HG03378 (cell line): ENCODE data around the gene PRKCZ.

Experiments
- ATAC-seq: cut with Tn5 transposase; IDR thresholded peaks from one replicate; pipeline ENCODE4 v1.9.1; 2021; ENCODE audit warnings: mild to moderate bottlenecking, moderate library complexity; ENCODE audit not compliant: unreplicated experiment

PRKCZ gene

GRCh38 chr1:2044510-2045319 lies 5.5 kb upstream of the PRKCZ start:
- ATAC-seq, result no peak

DNA sequence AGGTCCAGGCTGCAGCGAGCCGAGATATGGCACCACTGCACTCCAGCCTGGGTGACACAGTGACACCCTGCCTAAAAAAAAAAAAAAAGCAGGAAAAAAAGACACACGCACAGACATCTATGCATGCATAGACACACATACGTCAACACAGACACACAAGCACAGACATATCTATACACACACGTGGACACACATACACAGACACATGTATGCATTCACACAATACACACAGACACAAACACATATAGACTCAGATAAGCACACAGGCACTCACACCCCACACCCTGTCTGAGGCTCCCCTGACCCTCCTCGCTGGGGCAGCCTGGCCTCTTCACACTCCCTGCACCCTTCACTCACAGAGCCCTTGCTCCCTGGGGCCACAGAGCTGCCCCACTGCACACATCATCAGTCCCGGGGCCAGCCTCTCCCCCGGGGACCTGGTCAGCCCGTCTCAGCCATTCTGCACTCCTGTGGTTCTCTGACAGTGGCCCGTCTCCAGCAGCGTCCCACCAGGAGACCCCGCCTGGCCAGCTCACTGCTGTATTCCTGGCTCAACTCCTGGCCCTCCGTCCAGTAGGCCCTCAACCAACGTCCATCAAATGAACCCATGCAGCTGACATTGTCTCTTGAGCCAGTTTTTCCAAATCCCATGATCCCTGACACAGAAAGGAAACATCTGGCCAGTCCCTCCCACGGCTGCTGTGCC lies 4.6 kb upstream of the PRKCZ start:
- ATAC-seq, result no peak

DNA sequence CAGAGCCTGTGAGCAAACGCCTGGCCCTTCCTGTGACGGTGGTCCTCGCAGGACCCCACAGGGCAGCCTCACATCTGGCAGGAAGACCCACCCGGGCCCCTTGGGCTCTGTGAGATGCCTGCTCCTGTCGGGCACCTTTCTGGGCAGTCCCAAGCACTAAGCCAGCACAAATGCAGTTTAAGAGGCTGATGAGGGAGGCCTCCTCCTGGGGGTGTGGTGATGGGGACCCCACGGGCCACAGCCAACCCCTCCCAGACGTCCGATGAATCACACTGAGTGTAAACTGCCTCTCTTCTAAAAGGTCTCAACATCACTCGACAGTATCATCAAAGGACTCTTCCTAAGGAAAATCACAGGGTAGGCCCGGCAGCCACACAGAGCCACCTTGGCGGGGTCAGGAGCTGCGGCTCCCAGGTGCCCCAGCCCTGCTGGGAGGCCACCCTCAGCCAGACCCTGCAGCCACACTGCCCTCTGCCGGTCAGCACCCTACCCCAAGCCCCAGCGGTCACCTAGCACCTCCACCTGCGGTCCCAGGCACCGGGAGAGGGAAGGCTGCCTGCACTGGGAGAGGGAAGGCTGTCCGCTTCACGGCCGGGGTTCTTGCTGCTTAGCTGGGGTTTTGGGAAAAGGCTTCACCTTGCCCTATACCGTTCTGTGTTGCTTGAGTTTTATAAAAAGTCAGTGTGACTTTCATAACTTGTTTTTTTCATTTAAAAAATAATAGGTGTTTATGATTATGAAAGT lies 3.9 kb upstream of the PRKCZ start:
- ATAC-seq, result no peak

- ATAC-seq, result no peak
Measured at GRCh38 chr1:2046953-2047748, 3.1 kb upstream of the PRKCZ start.

DNA sequence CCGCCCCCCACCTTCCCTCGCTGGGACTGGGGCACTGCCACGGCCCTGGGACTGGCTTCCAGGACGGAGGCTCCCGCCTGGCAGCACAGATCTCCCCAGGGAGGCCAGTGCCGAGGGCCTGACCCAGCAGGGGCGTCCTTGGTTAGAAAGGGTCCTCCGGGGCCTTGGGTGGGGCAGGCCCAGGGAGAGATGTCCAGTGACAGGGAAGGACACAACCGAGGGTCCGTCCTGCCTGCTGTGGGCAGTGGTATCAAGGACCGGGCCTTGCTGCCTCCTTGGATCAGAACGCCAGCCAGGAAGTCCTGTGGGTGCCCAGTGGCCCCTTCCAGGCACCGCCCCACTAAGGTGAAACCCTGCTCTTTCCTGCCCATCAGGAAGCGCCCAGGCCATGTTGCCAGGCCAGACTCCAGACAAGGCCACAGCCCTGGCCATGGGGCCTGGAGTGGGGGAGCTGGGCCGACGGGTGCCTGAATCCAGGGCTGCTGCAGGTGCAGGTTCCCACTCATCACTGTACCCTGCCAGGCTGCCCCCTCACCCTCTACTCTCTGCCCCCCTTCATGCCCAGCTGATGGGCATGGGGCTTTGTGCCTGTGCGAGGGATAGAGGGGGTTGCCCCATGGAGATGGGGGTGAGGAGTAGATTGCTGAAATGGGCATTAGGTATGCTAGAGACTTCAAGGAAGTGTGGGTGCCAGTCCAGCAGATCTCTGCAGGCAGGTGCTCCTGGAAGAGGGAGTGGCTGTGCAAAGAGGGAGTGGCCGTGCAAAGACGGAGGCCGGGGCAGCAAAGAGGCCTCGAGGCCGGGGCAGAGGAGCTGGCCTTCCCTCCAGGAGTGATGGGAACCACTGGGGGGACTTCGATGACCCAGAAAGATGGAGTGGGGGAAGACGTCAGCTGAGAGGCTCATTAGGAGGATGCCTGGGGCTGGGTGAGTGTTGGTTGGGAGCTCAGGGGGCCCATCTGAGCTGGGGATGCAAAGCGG lies 2.2 kb upstream of the PRKCZ start:
- no peak for ATAC-seq

DNA sequence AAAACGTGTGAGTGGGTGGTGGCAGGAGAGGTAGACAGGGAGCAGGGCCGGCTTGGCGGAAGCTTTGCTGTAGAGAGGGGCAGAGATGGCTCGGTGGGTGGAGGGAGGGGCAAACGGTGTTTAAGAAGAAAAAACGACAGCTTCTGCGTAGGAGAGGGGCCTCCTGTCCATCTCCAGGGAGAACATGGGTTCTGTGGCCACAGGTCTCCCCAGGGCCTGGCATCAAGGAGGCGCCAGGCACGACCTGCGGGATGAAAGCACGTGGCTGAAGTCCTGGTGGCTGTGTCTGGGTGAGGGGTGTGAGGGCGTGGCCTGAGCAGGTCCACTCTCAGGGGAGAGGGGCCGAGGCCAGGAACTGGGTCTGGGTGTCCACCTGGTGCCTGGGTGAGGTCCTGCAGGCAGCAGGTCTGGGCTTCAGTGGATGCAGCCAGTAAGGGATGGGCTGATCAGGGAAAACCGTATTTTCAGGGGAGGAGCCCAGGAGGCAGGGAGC lies 940 bp upstream of the PRKCZ start:
- ATAC-seq, result no peak

DNA sequence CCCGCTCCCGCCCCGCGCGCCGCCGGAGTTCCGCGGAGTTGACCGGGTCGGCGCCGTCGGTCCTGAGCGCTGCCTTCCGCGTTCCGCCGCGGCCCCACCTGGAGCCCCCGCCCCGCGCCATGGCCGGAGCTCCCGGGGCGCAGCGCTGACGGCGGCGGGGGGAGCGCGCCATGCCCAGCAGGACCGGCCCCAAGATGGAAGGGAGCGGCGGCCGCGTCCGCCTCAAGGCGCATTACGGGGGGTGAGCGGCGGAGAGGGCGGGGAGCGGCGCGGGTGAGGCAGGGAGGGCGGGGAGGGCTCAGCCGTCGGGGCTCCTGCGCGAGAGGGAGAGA lies 216 bp downstream of the PRKCZ start:
- ATAC-seq, result no peak

DNA sequence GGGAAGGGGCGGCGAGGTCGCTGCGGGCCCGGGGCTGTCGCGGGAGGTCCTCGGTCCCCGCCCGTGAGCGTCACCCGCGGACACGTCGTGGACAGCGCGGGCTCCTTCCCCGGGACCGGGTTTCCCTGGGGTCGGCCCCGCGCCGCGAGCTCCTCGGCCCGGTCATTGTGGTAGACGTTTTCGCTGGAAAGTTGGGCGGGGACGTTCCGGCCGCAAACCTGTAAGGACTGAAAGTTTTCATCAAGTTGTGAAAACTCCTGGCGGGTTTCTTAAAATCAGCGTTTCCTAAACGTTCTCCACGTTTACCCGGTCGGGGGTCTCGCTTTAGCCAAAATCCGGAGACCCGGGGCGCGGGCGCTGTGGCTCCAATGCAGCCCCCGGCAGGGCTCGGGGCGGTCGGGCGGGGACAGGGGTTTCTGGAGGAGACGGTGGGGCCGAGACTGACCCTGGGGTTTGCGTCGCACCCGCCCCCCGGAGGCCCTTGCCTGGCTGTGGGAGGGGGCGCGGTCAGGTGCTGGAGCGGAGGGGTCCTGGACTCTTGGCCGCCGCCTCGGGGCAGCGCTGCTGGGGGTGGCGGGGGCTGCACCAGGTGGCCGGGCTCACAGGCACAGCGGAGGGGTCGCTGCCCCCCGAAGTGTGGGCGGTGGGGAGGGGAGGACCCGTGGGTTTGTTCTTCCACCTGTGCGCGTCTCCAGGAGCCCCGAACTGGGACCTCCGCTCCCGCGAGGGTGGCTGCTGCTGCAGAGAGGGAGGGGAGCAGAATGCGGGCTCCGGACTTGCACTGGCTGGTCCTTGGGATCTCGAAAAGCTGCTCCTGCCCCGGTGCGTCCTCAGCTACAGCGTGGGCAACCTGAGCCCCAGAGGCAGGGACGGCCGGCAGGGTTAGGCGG lies 827 bp downstream of the PRKCZ start:
- no peak for ATAC-seq

DNA sequence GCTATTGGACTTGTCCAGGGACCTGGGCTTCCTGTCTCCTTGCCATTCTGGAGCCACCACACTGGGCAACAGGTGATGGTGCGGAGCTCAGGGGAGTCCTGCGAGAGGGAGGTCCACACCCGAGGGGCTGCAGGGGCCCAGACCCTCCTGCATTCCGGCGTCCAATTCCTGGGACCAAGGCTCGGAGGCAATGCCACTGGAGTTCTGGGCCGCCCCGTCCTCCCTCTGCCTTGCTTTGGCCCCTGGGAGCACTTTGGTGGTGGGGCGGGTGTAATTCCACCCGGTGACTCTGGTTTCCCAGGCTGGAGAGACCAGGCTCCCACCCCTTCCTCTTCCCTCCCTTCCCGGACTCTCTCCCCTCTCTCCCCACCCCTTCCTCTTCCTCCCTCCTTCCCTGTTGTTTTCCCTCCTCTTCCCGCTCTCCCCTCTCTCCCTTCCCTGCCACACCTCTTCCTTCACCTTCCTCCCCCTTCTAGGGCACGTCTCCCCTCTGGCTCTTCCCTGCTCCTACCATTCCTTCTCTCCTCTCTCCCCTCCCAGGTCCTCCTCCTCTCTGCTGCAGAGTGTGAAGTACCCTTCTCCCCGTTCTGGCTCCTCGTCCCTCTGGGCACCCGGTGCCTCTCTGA lies 2.0 kb downstream of the PRKCZ start:
- no peak for ATAC-seq

- ATAC-seq, result no peak
Measured at GRCh38 chr1:2052756-2053155, 2.5 kb downstream of the PRKCZ start.

DNA sequence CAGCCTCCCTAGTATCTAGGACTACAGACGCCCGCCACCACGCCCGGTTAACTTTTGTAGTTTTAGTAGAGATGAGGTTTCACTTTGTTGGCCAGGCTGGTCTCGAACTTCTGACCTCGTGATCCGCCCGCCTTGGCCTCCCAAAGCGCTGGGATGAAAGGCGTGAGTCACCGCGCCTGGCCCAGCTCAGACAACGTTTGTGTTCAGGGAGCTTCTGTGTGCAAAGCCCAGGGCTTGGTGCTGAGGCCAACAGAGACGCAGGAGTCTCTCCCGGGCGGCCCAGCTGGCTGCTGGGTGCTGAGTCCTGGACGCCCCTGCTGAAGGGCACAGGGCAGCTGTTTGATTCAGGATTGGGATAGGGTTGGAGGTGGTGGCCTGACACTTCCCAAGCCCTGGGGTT lies 3.0 kb downstream of the PRKCZ start:
- ATAC-seq, result no peak

DNA sequence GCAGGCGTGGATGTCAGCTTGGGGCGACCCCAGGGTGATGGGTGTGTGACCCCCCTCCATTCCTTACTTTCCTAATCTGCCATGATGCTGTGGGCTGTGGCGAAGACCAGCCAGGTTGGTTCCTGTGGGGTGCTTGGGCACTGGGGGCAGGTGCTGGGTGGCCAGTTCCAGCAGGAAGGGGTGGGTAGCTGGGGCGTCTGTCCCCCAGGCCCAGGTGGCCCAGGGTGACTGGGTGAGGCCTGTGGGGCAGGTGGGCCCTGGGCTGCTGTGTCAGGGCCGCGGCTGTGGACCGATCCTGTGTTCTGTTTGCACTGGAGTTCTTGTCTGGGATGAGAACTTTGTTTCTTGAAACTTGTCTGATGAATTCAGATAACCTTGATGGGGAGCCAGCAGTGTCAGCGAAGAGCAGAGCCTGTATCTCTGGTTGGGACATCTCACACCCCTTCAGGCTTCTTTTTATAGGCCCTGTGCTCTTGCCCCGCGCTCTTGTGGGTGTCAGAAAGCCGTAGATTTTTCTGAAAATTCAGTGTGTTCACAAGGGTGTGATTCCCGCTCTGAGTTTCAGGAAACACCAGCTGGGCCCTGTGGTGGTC lies 3.7 kb downstream of the PRKCZ start:
- no peak for ATAC-seq

DNA sequence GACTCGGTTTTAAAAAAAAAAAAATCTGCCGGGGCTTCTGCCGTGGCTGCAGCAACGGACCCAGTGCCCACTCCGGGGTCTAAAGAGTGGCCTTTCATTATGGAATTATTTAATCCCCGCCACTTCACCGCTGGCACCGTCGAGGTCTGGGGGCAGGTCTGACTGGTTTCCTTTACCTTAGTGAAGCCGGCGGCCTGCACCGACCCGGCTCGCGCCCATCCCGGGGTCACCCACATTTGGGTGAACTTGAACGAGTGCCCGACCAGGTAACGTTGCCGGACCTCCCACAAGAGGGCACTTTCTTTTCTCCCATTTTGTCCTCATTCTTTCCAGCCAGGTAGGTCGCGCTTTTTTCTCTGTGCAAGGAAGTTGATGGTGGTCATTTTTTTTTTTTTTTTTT lies 4.3 kb downstream of the PRKCZ start:
- ATAC-seq, result no peak

DNA sequence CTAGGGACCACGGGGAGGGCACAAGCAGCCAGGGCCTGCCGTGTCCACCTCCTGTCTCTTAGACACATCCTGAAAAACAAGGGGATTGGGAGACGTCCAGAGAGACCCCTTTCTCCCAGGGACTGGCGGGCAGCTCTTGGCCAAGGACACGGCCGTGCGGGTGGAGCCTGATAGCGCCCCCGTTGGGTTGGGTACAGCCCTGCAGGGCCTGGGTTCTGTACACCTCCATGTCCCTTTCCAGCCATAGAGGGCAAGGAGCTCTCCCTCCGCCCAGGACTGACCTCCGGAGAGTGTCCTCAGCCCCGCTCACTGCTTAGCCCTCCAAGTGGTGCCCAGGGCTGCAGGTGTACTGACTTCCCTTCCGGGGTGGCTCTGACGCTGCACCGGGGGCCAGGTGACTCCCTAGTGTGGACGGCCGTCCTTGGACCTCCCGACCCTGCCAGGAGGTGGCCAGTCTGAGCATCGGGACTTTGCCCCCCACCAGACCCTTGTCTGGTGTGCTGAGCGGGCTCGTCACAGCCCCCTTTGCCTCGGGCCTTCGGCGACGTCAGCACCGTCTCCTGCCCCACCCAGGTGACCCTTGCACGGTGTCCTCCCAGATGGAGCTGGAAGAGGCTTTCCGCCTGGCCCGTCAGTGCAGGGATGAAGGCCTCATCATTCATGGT lies 5.8 kb downstream of the PRKCZ start:
- ATAC-seq, result no peak

GRCh38 chr1:2056955-2057590 lies 6.9 kb downstream of the PRKCZ start:
- no peak for ATAC-seq

DNA sequence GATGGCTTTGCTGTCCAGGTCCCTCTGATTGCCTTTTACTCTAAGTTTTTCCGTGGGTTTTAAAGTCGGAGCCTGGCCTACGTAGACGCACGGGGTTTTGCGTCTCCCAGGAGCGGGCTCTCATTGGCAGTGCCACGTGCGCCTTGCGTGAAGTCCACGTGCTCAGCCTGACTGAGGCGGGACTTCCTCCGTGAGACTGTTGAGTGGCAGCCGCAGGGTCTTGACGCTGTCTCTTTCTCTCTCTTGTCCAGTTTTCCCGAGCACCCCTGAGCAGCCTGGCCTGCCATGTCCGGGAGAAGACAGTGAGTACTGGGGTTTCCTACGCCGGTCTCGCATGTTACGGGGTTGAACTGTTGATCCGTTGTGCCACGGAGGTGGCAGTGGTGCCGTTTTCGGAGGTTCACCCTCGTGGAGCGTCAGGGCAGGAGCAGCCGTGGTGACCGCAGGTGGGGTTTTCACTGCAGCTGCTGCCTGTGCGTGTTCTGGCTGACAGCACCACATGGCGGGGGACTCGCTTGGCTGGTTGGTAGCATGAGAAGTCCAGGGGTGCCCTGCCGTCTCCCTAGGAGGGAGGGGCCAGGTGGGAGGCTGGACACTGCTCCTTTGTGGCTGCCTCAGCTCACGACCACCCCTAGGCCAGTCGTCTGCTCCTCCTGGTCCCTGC lies 9.2 kb downstream of the PRKCZ start:
- no peak for ATAC-seq
